ENCODE data around the gene PRAMEF8. TPM values are rescaled to one million over a fixed set of nuclear protein-coding genes. Genes with fewer than 3 reads are reported as not detected.

PRAMEF8 gene
- total RNA-seq, 1 donor, result not detected

Small RNAs within 50 kb of the gene (small RNA-seq; reads per million reads assigned to genes)
- gene RNU6-771P, result not detected

Other genes with a start within 250 kb of the PRAMEF8 start
- not detected in 2 replicates for gene PRAMEF27, start 228.6 kb downstream of the PRAMEF8 start, total RNA-seq
- not detected in 2 replicates for gene HNRNPCL3, start 224.4 kb downstream of the PRAMEF8 start, total RNA-seq
- not detected in 2 replicates for gene PRAMEF25, start 214.4 kb downstream of the PRAMEF8 start, total RNA-seq
- gene HNRNPCL2, start 168.3 kb downstream of the PRAMEF8 start, total RNA-seq, result not detected in 2 replicates
- gene PRAMEF26, start 129.1 kb downstream of the PRAMEF8 start, total RNA-seq, result not detected in 2 replicates
- not detected in 2 replicates for gene HNRNPCL4, start 119.5 kb downstream of the PRAMEF8 start, total RNA-seq
- not detected in 2 replicates for gene PRAMEF9, start 113.3 kb downstream of the PRAMEF8 start, total RNA-seq
- gene PRAMEF13, start 83.7 kb downstream of the PRAMEF8 start, total RNA-seq, result not detected in 2 replicates
- gene PRAMEF18, start 59.0 kb downstream of the PRAMEF8 start, total RNA-seq, result not detected in 2 replicates
- gene PRAMEF5, start 30.9 kb downstream of the PRAMEF8 start, total RNA-seq, result not detected in 2 replicates
- gene PRAMEF33, start 18.4 kb upstream of the PRAMEF8 start, total RNA-seq, result not detected in 2 replicates
- not detected in 2 replicates for gene PRAMEF15, start 30.4 kb upstream of the PRAMEF8 start, total RNA-seq
- not detected in 2 replicates for gene PRAMEF14, start 62.0 kb upstream of the PRAMEF8 start, total RNA-seq
- gene PRAMEF19, start 86.8 kb upstream of the PRAMEF8 start, total RNA-seq, result not detected in 2 replicates
- not detected in 2 replicates for gene PRAMEF17, start 104.5 kb upstream of the PRAMEF8 start, total RNA-seq
- gene PRAMEF20, start 125.3 kb upstream of the PRAMEF8 start, total RNA-seq, result not detected in 2 replicates
- not detected in 2 replicates for gene LRRC38, start 228.9 kb upstream of the PRAMEF8 start, total RNA-seq

Data from fibroblast of villous mesenchyme (primary cell).